Dermis blood vessel endothelial cell (primary cell): ENCODE data around the gene PBXIP1. TPM values are rescaled to one million over a fixed set of nuclear protein-coding genes. Genes with fewer than 3 reads are reported as not detected.

Experiments used
- DNase-seq: peaks from one replicate; pipeline ENCODE4 v3.0.0; 2010
- total RNA-seq: library from RNA; depleted of rRNA; stranded (reverse); fragments of >200 nt; gene quantifications from 2 replicates; pipeline ENCODE4 v1.2.3, GENCODE V29; 2014

The PBXIP1 gene
- 110 and 126 TPM in 2 replicates for total RNA-seq

- DNase-seq, result peak; percentile 94
These were observed at the start of gene PBXIP1 for GRCh38 chr1:154955718-154956543. Gene PBXIP1 (minus strand): TSS chr1:154956099. CDS start chr1:154953721, 2,378 bp downstream.

- DNase-seq, result no peak
These were observed 49.4 kb upstream of the PBXIP1 start for GRCh38 chr1:155005076-155006011.

GRCh38 chr1:155004352-155005075 is 48.6 kb upstream of the PBXIP1 start:
- no peak for DNase-seq

GRCh38 chr1:155003766-155004351 is 48.0 kb upstream of the PBXIP1 start:
- DNase-seq, result peak; percentile 39

DNA sequence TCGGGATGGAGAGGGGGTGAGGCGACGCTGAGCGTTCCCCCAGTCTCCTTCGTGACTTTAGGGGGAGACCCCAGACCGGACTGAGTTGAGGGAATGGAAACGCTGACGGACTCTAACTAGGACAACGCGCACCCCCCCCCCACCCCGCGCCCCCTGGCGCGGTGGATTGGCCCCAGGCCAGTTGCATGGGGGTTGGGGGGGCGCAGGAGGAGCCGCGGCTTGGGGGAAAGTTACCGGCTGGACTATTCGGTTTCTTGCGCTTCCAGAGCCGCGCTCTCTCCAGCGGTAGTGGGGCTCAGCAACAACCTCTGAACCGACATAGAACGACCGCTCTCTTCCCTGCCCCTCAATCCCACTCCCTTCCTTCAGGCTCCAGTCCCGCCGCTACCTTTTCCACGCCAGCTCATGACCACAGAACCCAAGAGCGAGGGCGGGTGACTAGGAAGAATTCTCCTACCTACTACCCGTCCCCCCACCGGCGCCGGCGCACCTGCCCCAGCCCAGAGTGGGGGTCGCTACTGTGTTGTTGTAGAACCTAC is 47.4 kb upstream of the PBXIP1 start:
- DNase-seq, result peak; percentile 39

GRCh38 chr1:155002464-155003226 is 46.7 kb upstream of the PBXIP1 start, which contains the start of gene ZBTB7B:
Gene ZBTB7B (plus strand): TSS chr1:155002802. CDS start chr1:155014661, 11,859 bp downstream.
- DNase-seq, result peak; percentile 51

- peak; percentile 100 for DNase-seq
These were observed 46.0 kb upstream of the PBXIP1 start for GRCh38 chr1:155001675-155002463.

DNA sequence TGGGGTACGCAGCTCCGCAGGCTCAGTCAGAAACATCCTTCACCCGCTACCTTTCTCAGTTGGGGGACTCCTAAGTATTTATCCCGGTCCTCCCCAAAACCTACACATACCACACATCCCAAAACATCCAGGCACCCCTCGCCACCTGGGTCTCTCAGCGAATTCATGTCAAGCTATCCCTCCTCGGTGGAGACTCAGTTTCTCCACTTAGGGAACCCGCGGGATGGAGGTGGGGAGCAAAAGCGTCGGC is 45.5 kb upstream of the PBXIP1 start:
- no peak for DNase-seq

- peak; percentile 88 for DNase-seq
These were observed 45.0 kb upstream of the PBXIP1 start for GRCh38 chr1:155000726-155001424.

DNA sequence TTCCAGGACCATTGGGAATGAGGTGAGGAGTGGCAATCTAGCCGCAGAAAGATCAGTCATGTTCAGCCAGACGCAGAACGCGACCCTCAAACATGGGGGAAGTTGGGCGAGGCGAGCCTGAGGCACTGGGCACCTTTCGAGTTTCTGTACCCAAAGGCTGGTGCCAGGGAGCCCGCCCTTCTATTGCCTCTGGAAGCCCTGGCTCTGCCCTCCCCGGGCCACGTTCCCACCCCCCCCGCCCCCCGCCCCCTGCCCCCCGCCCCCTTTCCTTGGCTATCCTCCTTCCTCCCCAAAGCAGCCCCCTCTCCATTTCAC is 44.5 kb upstream of the PBXIP1 start:
- peak; percentile 26 for DNase-seq

GRCh38 chr1:154999571-155000410 is 43.9 kb upstream of the PBXIP1 start:
- DNase-seq, result no peak

DNA sequence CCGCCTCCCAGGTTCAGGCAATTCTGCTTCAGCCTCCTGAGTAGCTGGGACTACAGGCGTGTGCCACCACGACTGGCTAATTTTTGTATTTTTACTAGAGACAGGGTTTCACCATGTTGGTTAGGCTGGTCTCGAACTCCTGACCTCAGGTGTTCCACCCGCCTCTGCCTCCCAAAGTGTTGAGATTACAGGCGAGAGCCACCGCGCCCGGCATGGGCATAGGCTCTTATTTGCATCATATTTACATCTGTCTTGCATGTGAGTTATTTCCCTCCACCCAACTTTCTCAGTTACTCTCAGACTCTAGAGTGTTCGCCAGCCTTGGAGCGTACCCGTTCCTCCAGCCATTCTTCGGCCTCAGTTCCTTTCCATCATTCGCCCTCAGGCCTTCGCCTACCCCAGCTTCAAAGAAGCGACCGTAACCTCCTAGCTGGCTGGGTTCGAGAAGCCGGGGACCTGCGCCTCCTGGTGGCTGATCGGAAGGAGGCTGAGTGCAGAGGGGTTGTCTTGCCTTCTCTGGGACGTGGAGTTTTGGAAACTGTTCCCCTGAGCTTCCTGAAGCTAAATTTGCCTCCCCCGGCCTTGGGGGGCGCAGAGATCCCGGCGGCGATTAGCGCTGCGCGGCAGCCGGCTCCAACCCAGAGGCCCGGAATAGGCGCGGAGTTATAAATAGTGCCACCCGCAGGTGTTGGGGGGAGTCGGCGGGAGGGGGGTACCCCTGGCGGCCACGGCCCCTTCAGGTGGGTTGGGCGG is 43.1 kb upstream of the PBXIP1 start:
- DNase-seq, result peak; percentile 78

DNA sequence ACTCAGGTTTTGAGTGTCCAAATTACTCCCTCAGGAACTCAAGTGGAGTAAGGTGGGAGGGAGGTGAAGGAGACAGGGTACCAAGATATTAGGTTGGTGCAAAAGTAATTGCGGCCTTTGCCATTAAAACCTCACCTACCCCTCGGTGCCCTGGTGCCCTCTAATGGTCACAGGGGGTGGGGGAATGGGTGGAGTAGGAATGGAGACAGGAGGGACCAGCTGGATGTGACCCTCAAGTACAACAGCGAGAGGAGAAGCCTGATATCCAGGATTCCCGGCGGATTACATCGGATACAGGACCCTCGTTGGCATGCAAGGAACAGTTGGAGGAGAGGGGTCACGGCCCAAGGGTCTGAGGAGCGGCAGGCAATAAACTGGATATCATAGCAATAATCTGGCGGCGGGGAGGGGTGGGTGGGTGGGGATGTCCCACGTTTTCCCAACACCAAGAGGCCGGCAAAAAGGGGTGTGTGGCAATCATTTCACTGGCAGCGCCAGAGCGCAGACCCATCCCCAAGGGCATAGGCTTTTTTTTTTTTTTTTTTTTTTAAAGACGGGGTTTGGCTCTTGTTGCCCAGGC is 42.4 kb upstream of the PBXIP1 start:
- no peak for DNase-seq

DNA sequence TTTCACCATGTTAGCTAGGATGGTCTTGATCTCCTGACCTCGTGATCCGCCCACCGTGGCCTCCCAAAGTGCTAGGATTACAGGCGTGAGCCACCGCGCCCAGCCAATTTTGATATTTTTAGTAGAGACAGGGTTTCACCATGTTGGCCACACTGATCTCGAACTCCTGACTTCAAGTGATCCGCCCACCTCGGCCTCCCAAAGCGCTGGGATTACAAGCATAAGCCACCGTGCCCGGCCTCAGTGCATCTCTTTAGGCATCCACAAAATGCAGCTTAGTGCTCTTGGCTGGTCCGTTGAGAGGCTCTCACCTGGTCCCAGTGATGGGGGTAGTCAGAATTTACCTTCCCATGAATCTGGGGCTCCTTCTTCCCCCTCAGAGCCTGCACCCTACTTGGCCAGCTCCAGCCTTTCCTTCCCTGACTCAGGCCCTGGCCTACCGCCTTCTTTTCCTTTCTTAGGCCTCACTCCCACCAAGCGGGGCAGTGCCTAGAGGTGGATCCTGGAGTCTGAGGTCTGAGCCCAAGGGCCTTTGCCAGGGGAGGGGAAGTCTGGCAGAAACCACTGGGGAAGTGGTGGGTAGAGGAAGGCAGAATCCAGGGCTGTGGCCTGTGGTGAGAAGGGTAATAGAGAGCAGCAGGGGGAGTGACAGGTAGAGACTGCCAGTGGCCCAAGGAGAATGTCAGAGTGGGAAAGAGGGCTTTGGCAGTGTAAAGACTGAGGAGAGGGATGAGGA is 41.2 kb upstream of the PBXIP1 start:
- DNase-seq, result no peak

DNA sequence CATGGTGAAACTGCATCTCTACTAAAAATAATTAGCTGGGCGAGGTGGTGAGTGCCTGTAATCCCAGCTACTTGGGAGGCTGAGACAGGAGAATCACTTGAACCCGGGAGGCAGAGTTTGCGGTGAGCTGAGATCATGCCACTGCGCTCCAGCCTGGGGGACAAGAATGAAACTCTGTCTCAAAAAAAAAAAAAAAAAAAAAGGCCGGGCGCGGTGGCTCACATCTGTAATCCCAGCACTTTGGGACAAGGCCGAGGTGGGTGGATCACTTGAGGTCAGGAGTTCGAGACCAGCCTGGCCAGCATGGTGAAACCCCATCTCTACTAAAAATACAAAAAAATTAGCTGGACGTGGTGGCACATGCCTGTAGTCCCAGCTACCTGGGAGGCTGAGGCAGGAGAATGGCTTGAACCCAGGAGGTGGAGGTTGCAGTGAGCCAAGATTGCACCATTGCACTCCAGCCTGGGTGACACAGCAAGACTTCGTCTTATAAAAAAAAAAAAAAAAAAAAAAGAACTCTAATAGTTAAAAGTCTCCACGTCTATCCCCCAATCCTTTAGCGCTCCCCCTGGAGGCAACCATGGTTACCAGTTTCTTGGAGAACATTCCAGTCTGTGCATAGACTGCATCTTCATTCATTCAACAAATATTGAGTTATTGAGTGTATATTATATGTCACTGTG is 39.5 kb upstream of the PBXIP1 start:
- DNase-seq, result peak; percentile 90

DNA sequence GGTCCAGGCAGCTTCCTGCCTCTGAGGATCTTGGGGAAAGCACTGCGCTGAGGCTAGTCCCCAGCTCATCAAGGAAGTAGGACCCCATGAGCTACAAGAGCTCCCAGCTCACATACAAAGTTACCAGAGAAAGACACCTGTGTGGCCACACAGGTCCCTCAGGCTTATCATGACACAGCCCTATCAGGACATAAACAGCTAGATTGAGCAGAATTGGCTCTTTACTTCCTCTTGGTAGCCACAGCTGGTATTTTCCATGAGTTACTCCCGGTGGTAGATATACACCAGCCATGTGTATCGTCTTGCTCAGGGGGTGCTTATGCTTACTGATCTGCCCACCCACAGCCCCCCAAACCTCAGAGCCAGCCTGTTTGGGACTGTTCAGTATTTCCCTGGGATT is 38.7 kb upstream of the PBXIP1 start:
- no peak for DNase-seq

- DNase-seq, result no peak
These were observed 38.3 kb upstream of the PBXIP1 start for GRCh38 chr1:154994269-154994587.
